GM18526 (cell line): Measurements from ENCODE around the gene HS3ST3A1.

Experiments used
- POLR2A ChIP-seq: IDR thresholded peaks from 3 replicates; pipeline ENCODE4 v1.6.1; 2011; ENCODE audit not compliant: insufficient read length; ENCODE audit errors: extremely low read depth

Gene HS3ST3A1

DNA sequence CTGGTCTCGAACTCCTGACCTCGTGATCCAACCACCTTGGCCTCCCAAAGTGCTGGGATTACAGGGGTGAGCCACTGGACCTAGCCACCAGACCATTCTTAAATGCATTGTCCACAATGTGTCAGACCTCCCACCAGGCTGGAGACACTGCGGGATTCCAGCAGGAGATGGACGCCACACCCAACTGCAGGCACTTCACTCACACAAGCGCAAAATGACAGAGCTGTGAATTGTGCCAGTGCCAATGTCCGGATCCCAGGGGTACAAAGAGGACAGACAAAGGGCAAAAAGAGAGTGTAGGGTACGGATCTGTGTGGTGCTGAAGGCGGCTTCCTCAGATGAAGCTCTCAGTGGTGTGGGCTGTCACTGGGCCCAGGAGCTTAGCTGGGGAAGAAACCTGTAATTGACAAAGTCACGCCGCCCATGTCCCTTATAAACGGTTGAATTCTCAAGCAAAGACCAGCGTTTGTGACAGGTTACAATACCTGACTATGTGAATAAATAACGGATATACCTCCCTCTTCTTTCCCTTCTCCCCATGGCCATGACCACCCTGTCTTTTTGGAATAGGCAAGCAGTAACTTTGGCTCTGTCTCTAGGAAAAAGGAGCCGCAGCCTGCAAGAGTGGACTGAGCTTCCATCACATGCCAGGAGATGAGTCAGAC lies 40.0 kb downstream of the HS3ST3A1 start:
- no peak for TF ChIP-seq POLR2A

DNA sequence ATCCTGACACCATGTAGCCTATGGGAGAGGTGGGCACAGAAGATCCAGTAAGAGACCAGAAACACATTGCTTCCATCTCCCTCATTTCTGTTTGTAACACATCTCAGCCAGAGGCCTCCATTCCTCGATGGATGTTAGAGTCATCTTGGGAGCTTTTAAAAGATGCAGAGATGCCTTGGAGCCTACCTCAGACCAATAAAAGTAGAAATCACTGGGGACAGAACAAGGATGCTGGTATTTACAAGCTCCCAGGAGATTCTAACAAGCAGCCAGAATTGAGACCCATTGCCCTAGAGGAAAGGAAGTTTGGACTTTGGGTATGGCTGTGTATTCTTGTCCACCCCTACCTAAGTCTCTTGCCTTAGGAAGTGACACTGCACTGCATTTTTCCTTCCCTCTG lies 40.8 kb downstream of the HS3ST3A1 start:
- TF ChIP-seq POLR2A = no peak

DNA sequence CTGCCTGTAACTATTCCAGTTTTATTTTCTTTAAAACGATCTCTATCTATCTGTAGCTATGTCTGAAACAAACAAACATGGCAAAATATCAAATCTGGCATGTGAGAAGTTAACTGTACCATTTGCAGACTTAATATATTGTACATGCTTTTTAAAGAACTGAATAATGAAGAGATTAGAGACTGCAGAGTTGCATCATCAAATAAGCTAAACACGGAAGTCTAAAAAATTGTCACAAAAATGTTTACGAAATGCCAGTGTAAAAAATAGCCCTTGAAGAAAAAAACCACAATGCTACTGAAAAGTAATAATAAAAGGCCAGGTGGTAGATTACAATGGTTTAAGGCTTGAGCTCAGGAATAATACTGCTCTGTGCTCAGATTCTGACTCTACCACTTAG lies 43.1 kb downstream of the HS3ST3A1 start:
- no peak for TF ChIP-seq POLR2A

DNA sequence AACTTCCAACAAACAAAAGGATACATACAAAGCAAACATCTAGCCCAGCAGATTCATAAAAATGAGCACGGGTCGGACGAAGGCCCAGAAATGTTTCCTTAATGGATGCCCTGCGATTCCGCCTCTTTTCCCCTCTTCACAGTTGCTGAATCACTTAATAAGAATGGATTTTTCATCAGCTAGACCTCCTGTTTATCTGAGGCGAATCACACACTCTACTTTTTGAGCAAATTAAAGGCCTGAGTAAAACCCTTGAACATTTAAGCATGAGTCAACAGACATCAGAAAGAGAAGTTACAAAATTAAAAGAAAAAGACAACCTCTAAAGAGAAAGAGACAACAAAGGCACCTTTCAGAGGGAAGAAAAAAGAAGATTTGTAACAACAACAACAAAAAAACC lies 44.7 kb downstream of the HS3ST3A1 start:
- no peak for TF ChIP-seq POLR2A

DNA sequence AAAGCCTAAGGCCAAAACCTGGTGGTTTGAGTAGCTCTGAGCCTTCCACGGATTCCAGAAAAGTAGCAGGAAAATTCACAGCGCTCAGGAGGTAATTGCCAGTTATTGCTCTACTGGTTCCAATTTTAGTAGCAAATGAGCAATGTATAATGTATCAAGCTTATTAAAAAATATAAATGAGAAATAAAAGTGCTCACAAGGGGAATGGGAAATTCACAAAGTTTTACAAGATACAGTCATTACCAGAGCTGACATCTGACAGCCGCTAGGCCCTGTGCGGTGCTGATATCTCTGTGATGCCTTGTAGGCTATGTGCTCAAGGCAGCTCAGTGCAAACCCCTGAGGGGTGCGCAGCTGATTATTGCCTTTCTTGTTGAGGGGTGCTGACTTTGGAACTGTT lies 47.5 kb downstream of the HS3ST3A1 start:
- TF ChIP-seq POLR2A = no peak

DNA sequence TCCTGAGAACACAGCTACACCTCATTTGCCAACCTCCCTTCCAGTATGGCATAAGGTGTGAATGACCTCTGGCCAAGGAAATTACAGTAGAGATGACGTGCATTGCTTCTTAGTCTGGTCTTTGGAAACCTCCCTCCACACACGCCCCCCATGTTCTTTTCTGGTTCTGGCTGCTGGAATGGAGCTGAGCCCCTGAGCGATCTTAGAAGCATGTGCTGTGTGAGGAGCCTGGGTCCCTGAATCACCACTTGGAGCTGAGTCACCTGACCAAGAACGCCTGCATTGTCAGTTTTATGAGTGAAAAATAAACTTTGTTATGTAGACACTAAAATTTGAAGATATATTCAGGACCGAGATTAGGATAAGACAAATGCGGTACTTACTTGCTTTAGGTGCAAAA lies 51.4 kb downstream of the HS3ST3A1 start:
- TF ChIP-seq POLR2A = no peak

DNA sequence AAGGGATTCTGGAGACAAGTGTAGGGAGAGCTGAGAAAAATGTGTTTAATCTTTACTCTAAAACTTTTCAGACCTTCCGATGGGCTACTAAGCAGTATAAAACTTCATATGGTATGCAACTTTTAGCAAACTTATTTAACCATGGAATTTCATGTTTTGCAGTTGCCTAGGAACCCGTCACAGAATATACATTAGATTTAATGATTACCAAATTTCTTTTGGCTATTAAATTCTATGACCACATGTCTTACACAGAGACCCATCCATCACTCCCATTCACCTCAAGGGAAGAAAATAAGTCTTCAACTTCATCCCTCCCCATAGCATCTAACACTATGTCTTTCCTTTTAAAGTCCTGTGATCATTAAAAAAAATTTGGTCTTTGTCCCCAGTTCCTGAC lies 54.9 kb downstream of the HS3ST3A1 start:
- no peak for TF ChIP-seq POLR2A

DNA sequence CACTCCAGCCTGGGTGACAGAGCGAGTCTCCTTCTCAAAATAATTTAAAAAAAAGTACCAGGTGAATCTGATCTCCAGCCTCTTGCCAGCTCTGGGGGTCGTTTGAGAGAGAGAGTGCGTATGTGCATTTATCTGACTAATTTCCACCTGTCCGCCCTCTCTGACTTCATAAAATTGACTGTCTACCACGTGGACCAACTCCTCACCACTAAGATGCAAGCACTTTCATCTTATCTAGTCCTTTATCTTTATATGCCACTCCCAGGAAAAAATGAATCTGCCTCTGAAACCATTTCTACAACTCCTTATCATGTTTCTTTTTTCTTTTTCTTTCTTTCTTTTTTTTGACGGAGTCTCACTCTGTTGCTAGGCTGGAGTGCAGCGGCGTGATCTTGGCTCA lies 55.8 kb downstream of the HS3ST3A1 start:
- no peak for TF ChIP-seq POLR2A

DNA sequence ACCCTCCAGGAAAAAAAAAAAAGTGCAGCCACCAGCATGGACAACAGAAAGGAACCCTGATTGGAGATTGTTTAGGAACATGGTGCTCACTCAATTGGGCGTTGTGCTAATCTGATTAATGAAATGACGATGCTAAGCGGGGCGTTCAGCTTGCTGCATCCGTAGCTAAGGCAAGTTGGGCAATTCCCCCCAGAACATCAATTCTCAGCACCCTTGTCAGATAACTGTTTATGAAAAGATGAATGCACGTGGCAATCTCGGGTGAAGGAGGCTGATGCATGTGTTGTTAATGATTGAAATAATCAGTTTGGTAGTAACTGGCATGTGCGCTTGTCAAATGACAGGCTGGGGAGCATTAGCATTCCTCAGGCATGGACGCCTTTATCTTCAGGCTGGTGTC lies 57.0 kb downstream of the HS3ST3A1 start:
- no peak for TF ChIP-seq POLR2A

DNA sequence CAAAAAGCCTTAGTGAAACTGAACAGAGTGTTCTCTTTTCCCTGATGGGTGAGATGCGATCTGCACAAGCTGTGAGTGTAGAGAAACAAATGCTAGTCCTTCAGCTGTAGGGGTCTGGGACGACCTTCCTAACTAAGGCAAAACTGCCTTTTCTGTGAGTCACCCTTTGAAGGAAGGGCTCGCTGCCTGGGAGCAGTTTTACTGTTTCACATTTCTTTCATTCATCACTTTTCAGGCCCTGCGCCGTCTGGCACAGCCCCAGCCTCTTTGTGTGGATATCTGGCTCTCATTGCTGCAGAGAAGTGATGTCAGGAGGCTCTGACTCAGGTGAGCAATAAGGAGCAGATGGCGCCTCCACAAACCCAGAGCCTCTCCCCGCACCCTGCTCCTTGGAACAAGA lies 57.4 kb downstream of the HS3ST3A1 start:
- TF ChIP-seq POLR2A = no peak

DNA sequence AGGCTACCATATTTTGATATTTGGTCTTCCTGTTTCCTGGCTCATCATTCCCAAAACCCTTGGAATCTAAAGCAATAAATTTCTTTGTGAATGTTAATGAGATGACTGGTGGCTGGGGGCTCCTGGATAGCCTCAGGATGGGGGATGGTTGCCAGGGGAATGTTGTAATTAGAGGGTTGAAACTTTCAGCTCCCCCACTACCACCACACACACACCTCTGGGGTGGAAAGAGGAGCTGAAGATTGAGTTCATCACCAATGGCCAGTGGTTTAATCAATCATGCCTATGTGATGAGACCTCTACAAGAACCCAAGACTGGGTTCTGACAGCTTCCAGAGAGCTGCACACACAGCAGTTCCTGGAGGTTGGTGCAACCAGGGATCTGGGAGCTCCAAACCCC lies 59.1 kb downstream of the HS3ST3A1 start:
- no peak for TF ChIP-seq POLR2A

DNA sequence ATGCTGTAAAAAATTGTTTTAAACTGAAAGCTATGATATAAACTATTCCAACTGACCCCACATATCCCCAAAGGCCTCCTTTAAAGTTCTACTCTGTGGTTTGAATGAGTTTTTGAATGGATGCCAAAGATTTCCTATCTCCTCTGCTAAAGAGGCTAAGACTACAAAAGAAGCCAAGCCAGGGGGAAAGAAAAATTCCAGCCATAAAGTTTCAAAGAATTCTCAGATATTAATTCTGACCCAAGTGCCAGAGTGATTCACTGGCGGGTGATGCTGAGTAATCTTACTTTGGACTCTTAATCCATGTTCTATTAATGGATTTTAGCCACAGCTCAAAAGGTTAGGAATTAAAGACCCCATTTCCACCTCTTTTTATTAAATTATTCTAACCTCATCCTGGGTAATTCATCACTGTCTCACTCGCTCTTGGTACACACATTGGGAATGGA lies 60.7 kb downstream of the HS3ST3A1 start:
- TF ChIP-seq POLR2A = no peak

DNA sequence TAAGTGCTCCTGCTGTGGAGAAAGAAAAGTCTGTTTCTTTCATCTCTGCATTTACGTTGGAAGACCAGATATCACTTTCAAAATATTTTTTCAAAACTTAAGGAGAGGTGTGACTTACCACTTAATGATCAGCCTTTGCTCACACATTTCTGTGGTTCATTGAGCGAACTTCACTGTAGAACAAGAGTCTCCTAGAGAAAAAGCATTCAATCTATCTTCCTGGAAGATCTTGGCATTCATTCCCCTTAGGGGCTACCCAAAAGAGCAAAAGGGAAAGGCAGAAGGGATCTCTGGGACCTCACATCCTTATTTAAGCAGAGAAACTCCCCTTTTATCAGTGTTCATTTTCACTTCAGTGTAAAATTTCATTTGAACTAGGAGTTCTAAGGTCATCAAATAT lies 61.2 kb downstream of the HS3ST3A1 start:
- no peak for TF ChIP-seq POLR2A

DNA sequence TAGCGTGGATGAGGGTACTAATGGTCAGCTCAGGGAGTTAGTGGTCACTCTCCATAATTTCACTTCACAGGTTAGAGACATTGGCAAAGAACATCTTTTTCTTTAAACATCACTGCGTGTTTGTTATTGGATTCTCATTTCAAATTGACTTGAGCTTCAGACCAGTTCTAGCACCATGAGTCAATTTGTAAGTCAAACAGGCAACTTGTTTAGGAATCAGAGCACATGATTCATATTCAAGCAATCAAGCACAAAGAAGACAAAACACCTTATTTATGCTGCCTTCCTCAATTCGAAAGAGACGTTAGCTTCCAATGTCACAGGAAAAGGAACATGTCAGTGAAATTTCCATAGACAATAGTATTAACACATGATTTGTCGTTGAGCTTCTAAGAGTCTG lies 62.3 kb downstream of the HS3ST3A1 start:
- no peak for TF ChIP-seq POLR2A

DNA sequence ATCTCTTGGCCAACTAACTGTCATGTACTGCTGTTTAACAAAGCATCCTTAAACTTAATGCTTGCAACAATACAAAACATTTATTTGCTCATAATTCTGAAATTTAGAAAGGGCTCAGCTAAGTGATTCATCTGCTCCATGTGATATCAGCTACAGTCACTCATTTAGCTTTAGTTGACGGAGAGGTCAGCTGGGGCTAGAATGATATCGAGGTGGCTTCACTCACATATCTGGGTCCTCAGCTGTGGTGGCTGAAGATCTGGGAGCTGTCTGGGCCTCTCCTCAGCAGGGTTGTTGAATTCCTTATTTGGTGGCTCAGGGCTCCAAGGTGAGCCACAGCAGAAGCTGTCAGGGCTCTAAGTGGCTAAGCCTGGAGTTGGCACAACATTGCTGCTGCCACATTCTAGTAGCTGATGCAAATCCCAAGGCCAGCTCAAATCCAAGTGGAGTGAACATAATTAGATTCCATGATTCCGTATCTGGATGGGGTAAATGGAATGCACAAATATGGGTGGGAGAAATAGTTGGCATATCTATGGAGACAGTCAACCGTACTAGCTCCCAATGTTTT lies 62.8 kb downstream of the HS3ST3A1 start:
- no peak for TF ChIP-seq POLR2A

DNA sequence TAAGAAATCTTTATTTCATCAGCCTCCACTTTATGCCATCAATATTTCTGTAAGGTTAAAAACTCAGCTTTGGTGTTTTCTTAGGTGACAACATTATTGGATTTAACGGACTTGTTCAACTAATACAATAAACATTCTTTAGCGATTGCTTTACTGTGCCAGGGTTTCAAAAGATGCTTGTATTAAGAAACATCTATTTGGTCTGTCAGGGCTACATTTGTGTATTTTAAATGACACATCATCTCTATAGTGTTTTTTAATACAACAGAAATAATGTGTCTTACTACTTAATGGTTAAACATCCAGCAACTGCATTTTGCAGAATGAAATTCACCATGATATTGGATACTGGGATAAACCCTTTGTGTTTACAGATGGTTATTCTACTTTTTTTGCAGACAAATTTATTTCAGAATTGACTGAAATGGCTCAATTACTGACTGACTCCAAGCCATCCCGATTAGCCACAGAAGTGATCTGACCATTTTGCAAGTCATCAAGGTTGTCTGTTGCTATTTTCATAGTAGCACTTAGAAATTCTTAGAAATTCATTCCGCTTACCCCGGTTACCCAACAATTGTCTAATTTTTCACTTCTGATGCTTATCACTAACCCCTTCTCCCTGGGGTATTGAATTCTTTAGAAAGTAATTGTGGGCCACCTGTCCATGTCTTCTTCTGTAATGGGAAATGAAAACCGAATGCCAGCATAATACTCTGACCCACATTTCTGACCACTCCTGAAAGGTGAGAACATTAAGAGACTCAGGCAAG lies 63.7 kb downstream of the HS3ST3A1 start:
- no peak for TF ChIP-seq POLR2A
